Limb (tissue), 2 donors: ENCODE data around the gene CTAGE4.
"Not testable (repeated sequence)": the region's sequence is repeated elsewhere in the genome, so short reads cannot be mapped to it uniquely, and the experiment has no call there.

Source experiments
- DNase-seq, 2 donors: peaks; one replicate each; pipeline ENCODE4 v3.0.0-alpha.2; 2016; ENCODE audit errors: extremely low spot score in 2 of 2

The CTAGE4 gene

GRCh38 chr7:144217200-144217599 lies 33.9 kb downstream of the CTAGE4 start:
- not testable (repeated sequence) for DNase-seq

- DNase-seq, result not testable (repeated sequence)
These were observed 35.3 kb downstream of the CTAGE4 start for GRCh38 chr7:144218581-144218980.

GRCh38 chr7:144219149-144219548 lies 35.9 kb downstream of the CTAGE4 start:
- not testable (repeated sequence) for DNase-seq

- DNase-seq, result not testable (repeated sequence)
These were observed 37.3 kb downstream of the CTAGE4 start for GRCh38 chr7:144220531-144220930.

GRCh38 chr7:144223675-144224074 lies 40.4 kb downstream of the CTAGE4 start:
- DNase-seq, result not testable (repeated sequence)

GRCh38 chr7:144226866-144227265 lies 43.6 kb downstream of the CTAGE4 start:
- DNase-seq, result peak in 1 of 2 donors; percentile 0

- not testable (repeated sequence) for DNase-seq
These were observed 45.5 kb downstream of the CTAGE4 start for GRCh38 chr7:144228810-144229209.

GRCh38 chr7:144231027-144231426 lies 47.8 kb downstream of the CTAGE4 start:
- DNase-seq, result not testable (repeated sequence)

GRCh38 chr7:144233039-144233438 lies 49.8 kb downstream of the CTAGE4 start:
- not testable (repeated sequence) for DNase-seq
